Neuronal stem cell (in vitro differentiated cells): Measurements from ENCODE around the gene JAML.

ENCODE experiments used
- DNase-seq: peaks from one replicate; pipeline ENCODE4 v3.0.0-alpha.2; 2013; ENCODE audit warnings: low spot score
- H2AFZ ChIP-seq: one replicate; pipeline ENCODE4 v1.6.1; 2013; ENCODE audit warnings: mild to moderate bottlenecking, low read length, inconsistent platforms
- H2AK5ac ChIP-seq: 2 replicates; pipeline ENCODE4 v1.6.1; 2013; ENCODE audit warnings: low read depth, mild to moderate bottlenecking, inconsistent platforms, low read length, moderate library complexity, mixed read lengths
- H2BK120ac ChIP-seq: 2 replicates; pipeline ENCODE4 v1.6.1; 2013; ENCODE audit warnings: low read depth, mild to moderate bottlenecking, inconsistent platforms, low read length, moderate library complexity, mixed read lengths
- H2BK12ac ChIP-seq: one replicate; pipeline ENCODE4 v1.6.1; 2013; ENCODE audit warnings: low read length, inconsistent platforms
- H2BK15ac ChIP-seq: 2 replicates; pipeline ENCODE4 v1.6.1; 2013; ENCODE audit warnings: mild to moderate bottlenecking, low read length, inconsistent platforms, mixed read lengths
- H2BK5ac ChIP-seq: one replicate; pipeline ENCODE4 v1.6.1; 2013; ENCODE audit warnings: inconsistent platforms, mild to moderate bottlenecking, low read length, moderate library complexity
- H3K14ac ChIP-seq: one replicate; pipeline ENCODE4 v1.6.1; 2013; ENCODE audit warnings: low read length, inconsistent platforms
- H3K18ac ChIP-seq: 2 replicates; pipeline ENCODE4 v1.6.1; 2013; ENCODE audit warnings: low read length, inconsistent platforms
- H3K23ac ChIP-seq: 2 replicates; pipeline ENCODE4 v1.6.1; 2013; ENCODE audit warnings: low read depth, mild to moderate bottlenecking, mixed read lengths, low read length, inconsistent platforms; ENCODE audit not compliant: poor library complexity
- H3K27ac ChIP-seq: replicated peaks from 3 replicates; pipeline ENCODE4 v1.5.1; 2013; ENCODE audit warnings: low read length, inconsistent platforms
- H3K27me3 ChIP-seq, 3 experiments: 2 replicates each; pipeline ENCODE4 v1.6.1; 2013; ENCODE audit warnings: low read length in 3 of 3, mild to moderate bottlenecking in 2 of 3, inconsistent platforms in 1 of 3, low read depth in 1 of 3, mixed read lengths in 1 of 3, moderate library complexity in 1 of 3; ENCODE audit not compliant: control insufficient read depth in 3 of 3, insufficient read depth in 3 of 3
- H3K36me3 ChIP-seq, 2 donors: replicated peaks in 1 of 2; 2 replicates each; pipeline ENCODE4 v1.6.1; 2013; ENCODE audit warnings: low read length in 2 of 2; ENCODE audit not compliant: control insufficient read depth in 2 of 2, insufficient read depth in 2 of 2
- H3K4ac ChIP-seq: 2 replicates; pipeline ENCODE4 v1.6.1; 2013; ENCODE audit warnings: inconsistent platforms, mild to moderate bottlenecking, low read length, moderate library complexity
- H3K4me1 ChIP-seq, 2 donors: 1 replicate in 1 of 2; 2 replicates in 1 of 2; pipeline ENCODE4 v1.6.1; 2013; ENCODE audit warnings: low read length in 2 of 2, low read depth in 1 of 2; ENCODE audit not compliant: control insufficient read depth in 2 of 2, insufficient read depth in 1 of 2
- H3K4me2 ChIP-seq: one replicate; pipeline ENCODE4 v1.6.1; 2013; ENCODE audit warnings: mild to moderate bottlenecking, low read length, inconsistent platforms; ENCODE audit not compliant: insufficient read depth, poor library complexity, severe bottlenecking
- H3K4me3 ChIP-seq, 2 donors: 2 replicates each; pipeline ENCODE4 v1.5.1; 2013; ENCODE audit warnings: low read length in 2 of 2, mild to moderate bottlenecking in 2 of 2, inconsistent platforms in 1 of 2, moderate library complexity in 1 of 2
- H3K79me1 ChIP-seq: one replicate; pipeline ENCODE4 v1.6.1; 2013; ENCODE audit warnings: low read depth, mild to moderate bottlenecking, inconsistent platforms, low read length, moderate library complexity
- H3K9ac ChIP-seq: one replicate; pipeline ENCODE4 v1.6.1; 2013; ENCODE audit warnings: mild to moderate bottlenecking, low read depth, low read length, inconsistent platforms; ENCODE audit not compliant: poor library complexity
- H3K9me3 ChIP-seq, 2 donors: replicated peaks in 1 of 2; 2 replicates each; pipeline versions ENCODE3 to v1.6.1; 2013; ENCODE audit warnings: low read length in 2 of 2, mild to moderate bottlenecking in 2 of 2, inconsistent platforms in 1 of 2, low read depth in 1 of 2, mixed read lengths in 1 of 2, moderate library complexity in 1 of 2; ENCODE audit not compliant: control insufficient read depth in 2 of 2, insufficient read depth in 1 of 2
- H4K8ac ChIP-seq: one replicate; pipeline ENCODE4 v1.6.1; 2013; ENCODE audit warnings: low read depth, mild to moderate bottlenecking, inconsistent platforms, low read length, moderate library complexity
- H4K91ac ChIP-seq: one replicate; pipeline ENCODE4 v1.6.1; 2013; ENCODE audit warnings: low read length, low read depth, mild to moderate bottlenecking, inconsistent platforms; ENCODE audit not compliant: poor library complexity
- WGBS, 2 donors: extraction: QIAGEN DNeasy Blood & Tissue Kit; methylation state at CpG; one replicate each; pipeline ENCODE4 v1.1.7; 2013; ENCODE audit warnings: missing lambda C conversion rate in 2 of 2, mixed read lengths in 1 of 2; ENCODE audit not compliant: insufficient read length in 2 of 2, insufficient replicate concordance in 1 of 2; ENCODE audit errors: extremely low coverage in 2 of 2; 5-methylcytosine and 5-hydroxymethylcytosine counted together

The JAML gene

GRCh38 chr11:118234833-118235232 is 10.0 kb upstream of the JAML start:
- H4K8ac ChIP-seq: no peak overlapping the region
- no peak overlapping the region for H4K91ac ChIP-seq
- H3K9ac ChIP-seq: no peak overlapping the region
- no peak overlapping the region for H3K4ac ChIP-seq
- no peak overlapping the region for H3K14ac ChIP-seq
- H3K18ac ChIP-seq: no peak overlapping the region
- H3K4me1 ChIP-seq: no peaks in the 10 kb centered on the region
- no peak overlapping the region for H2BK15ac ChIP-seq
- no peak overlapping the region for H2BK5ac ChIP-seq
- no peak overlapping the region for H2BK12ac ChIP-seq
- no peak for DNase-seq
- H3K9me3 ChIP-seq: no peaks in the 10 kb centered on the region
- no peak overlapping the region for H3K23ac ChIP-seq
- H3K27ac ChIP-seq: no peak overlapping the region
- H2BK120ac ChIP-seq: no peak overlapping the region
- H3K4me2 ChIP-seq: no peak overlapping the region
- no CpG with 5 or more reads among the region's 5 CpGs for WGBS, 2 donors
- no peak overlapping the region for H3K4me3 ChIP-seq
- H3K27me3 ChIP-seq: peaks cover 0 to 17% (median 0%) of the 10 kb centered on the region in 3 experiments
- H3K79me1 ChIP-seq: no peaks in the 10 kb centered on the region
- no peak overlapping the region for H2AK5ac ChIP-seq
- H2AFZ ChIP-seq: no peak overlapping the region
- H3K36me3 ChIP-seq: no peaks in the 10 kb centered on the region

GRCh38 chr11:118233850-118234249 is 9.0 kb upstream of the JAML start:
- Histone ChIP-seq H3K23ac (no peak overlapping the region), H3K9ac (no peak overlapping the region), H3K4me1 (no peaks in the 10 kb centered on the region), H3K4me2 (no peak overlapping the region), H3K79me1 (no peaks in the 10 kb centered on the region), H3K27ac (no peak overlapping the region), H4K8ac (no peak overlapping the region), H3K27me3 (peaks cover 0 to 16% (median 0%) of the 10 kb centered on the region in 3 experiments), H3K36me3 (no peaks in the 10 kb centered on the region), H3K18ac (no peak overlapping the region), H3K9me3 (no peaks in the 10 kb centered on the region), H3K14ac (no peak overlapping the region), H2BK15ac (no peak overlapping the region), H2BK5ac (no peak overlapping the region), H3K4me3 (no peak overlapping the region), H4K91ac (no peak overlapping the region), H2AFZ (no peak overlapping the region), H3K4ac (no peak overlapping the region), H2AK5ac (no peak overlapping the region), H2BK120ac (no peak overlapping the region), H2BK12ac (no peak overlapping the region)
- no peak for DNase-seq
- no CpG with 5 or more reads among the region's 1 CpG for WGBS, 2 donors

GRCh38 chr11:118233377-118233776 is 8.6 kb upstream of the JAML start:
- H3K27ac ChIP-seq: no peak overlapping the region
- no peaks in the 10 kb centered on the region for H3K9me3 ChIP-seq
- no peak overlapping the region for H3K23ac ChIP-seq
- peaks cover 0 to 15% (median 0%) of the 10 kb centered on the region in 3 experiments for H3K27me3 ChIP-seq
- no CpG with 5 or more reads among the region's 5 CpGs for WGBS, 2 donors
- no peak overlapping the region for H4K8ac ChIP-seq
- H3K4me2 ChIP-seq: no peak overlapping the region
- no peak overlapping the region for H4K91ac ChIP-seq
- H3K4me1 ChIP-seq: no peaks in the 10 kb centered on the region
- H3K9ac ChIP-seq: no peak overlapping the region
- no peaks in the 10 kb centered on the region for H3K36me3 ChIP-seq
- DNase-seq: no peak
- H3K79me1 ChIP-seq: no peaks in the 10 kb centered on the region
- no peak overlapping the region for H2BK12ac ChIP-seq
- no peak overlapping the region for H3K14ac ChIP-seq
- no peak overlapping the region for H3K4me3 ChIP-seq
- no peak overlapping the region for H2BK15ac ChIP-seq
- H2BK120ac ChIP-seq: no peak overlapping the region
- no peak overlapping the region for H2AFZ ChIP-seq
- no peak overlapping the region for H2BK5ac ChIP-seq
- no peak overlapping the region for H3K18ac ChIP-seq
- no peak overlapping the region for H2AK5ac ChIP-seq
- no peak overlapping the region for H3K4ac ChIP-seq

DNA sequence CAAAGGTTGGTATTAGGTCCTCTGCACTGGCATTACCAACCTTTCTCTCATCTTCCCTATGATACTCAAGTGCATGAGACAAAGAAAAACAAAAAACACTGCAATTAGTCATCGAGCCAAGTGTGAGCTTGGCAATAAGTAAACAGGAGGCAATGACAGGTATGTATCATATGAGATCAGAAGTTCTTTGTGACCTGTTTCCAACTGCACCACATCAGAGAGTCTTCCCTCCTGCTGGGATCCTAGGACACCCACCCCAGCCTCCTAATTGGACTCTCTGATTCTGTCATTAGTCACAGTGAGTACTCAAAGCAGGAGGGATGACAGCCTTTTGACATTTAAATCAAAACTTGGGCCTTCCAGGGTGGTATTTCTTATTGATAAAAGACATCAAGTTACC is 7.8 kb upstream of the JAML start:
- Histone ChIP-seq H2BK5ac (no peak overlapping the region), H3K23ac (no peak overlapping the region), H3K27ac (no peak overlapping the region), H3K79me1 (no peaks in the 10 kb centered on the region), H2AFZ (no peak overlapping the region), H3K9me3 (no peaks in the 10 kb centered on the region), H3K4ac (no peak overlapping the region), H3K14ac (no peak overlapping the region), H3K4me1 (no peaks in the 10 kb centered on the region), H2AK5ac (no peak overlapping the region), H3K4me3 (no peak overlapping the region), H3K18ac (no peak overlapping the region), H4K8ac (no peak overlapping the region), H3K9ac (no peak overlapping the region), H2BK12ac (no peak overlapping the region), H2BK15ac (no peak overlapping the region), H3K4me2 (no peak overlapping the region), H3K27me3 (peaks cover 0 to 16% (median 0%) of the 10 kb centered on the region in 3 experiments), H2BK120ac (no peak overlapping the region), H3K36me3 (no peaks in the 10 kb centered on the region), H4K91ac (no peak overlapping the region)
- no peak for DNase-seq
- no CpG with 5 or more reads among the region's 1 CpG for WGBS, 2 donors
